HFF-Myc (cell line): ENCODE measurements around the gene ZBTB38.

Source experiments
- DNase-seq: peaks from one replicate; pipeline ENCODE4 v3.0.0-alpha.2; 2011; ENCODE audit warnings: low read depth; ENCODE audit errors: extremely low read depth
- H3K4me3 ChIP-seq: replicated peaks from 2 replicates; pipeline ENCODE4 v1.5.1; 2011; ENCODE audit warnings: low read depth, mild to moderate bottlenecking, control low read depth, low read length
- CTCF ChIP-seq: IDR thresholded peaks from 2 replicates; pipeline ENCODE4 v1.5.1; 2012; ENCODE audit warnings: mild to moderate bottlenecking, low read depth, low read length, control low read depth; ENCODE audit errors: missing control alignments

The ZBTB38 gene

GRCh38 chr3:141334627-141335250, 33.6 kb upstream of the ZBTB38 start:
- no peak for DNase-seq
- TF ChIP-seq CTCF, result no peak
- no peak overlapping the region for H3K4me3 ChIP-seq

GRCh38 chr3:141335531-141336061, 32.7 kb upstream of the ZBTB38 start:
- no peak for DNase-seq
- H3K4me3 ChIP-seq, result no peak overlapping the region
- TF ChIP-seq CTCF, result no peak

- H3K4me3 ChIP-seq, result no peak overlapping the region
- TF ChIP-seq CTCF, result no peak
- no peak for DNase-seq
These were observed 31.4 kb upstream of the ZBTB38 start for GRCh38 chr3:141336672-141337522.

GRCh38 chr3:141337523-141337854, 30.8 kb upstream of the ZBTB38 start:
- DNase-seq, result no peak
- TF ChIP-seq CTCF, result no peak
- H3K4me3 ChIP-seq, result no peak overlapping the region

GRCh38 chr3:141337991-141338390, 30.3 kb upstream of the ZBTB38 start:
- H3K4me3 ChIP-seq, result no peak overlapping the region
- no peak for TF ChIP-seq CTCF
- no peak for DNase-seq

DNA sequence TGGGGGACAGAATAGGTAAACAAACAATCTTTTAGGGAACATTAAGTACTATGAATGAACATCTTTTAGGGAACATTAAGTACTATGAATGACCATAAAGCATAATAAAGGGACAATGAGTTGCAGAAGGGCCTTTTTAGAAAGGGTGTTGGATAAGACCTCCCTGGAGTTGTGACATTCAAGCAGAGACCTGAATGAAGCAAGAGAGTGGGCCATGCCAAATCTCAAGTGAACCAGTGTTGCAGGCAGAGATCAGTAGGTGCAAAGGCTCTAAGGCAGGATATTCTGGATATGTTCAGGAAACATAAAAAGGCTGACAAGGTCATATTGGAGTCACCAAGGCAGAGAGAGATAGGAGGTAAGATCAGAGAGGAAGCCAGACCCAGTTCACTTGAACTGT, 29.4 kb upstream of the ZBTB38 start:
- TF ChIP-seq CTCF, result no peak
- H3K4me3 ChIP-seq, result no peak overlapping the region
- no peak for DNase-seq
